Uterus (tissue), 4 donors: ENCODE data around the gene CIRBP. TPM values are rescaled to one million over a fixed set of nuclear protein-coding genes. Genes with fewer than 3 reads are reported as not detected.
A peak's percentile ranks its signal among the peaks of the same experiment; 100 is the strongest.

Experiments used
- DNase-seq, 2 donors: peaks; one replicate each; pipeline ENCODE4 v3.0.0-alpha.2; 2019 to 2020
- H3K27ac ChIP-seq, 2 donors: fragments of 200-600 bp; sonication (generic); 1 replicate in 1 of 2; 2 replicates in 1 of 2; pipeline ENCODE4 v1.5.1; 2016 to 2018
- H3K27me3 ChIP-seq, 2 donors: fragments of 200-600 bp; sonication (generic); one replicate each; pipeline ENCODE4 v1.5.1; 2018 to 2019; ENCODE audit warnings: control low read depth in 1 of 2
- H3K36me3 ChIP-seq, 2 donors: fragments of 200-600 bp; sonication (generic); one replicate each; pipeline ENCODE4 v1.5.1; 2019; ENCODE audit warnings: control low read depth in 1 of 2
- H3K4me1 ChIP-seq, 2 donors: fragments of 200-600 bp; sonication (generic); one replicate each; pipeline ENCODE4 v1.5.1; 2018 to 2019; ENCODE audit warnings: control low read depth in 1 of 2
- H3K4me3 ChIP-seq, 2 donors: fragments of 200-600 bp; sonication (generic); 1 replicate in 1 of 2; 2 replicates in 1 of 2; pipeline ENCODE4 v1.5.1; 2018 to 2019; ENCODE audit warnings: mild to moderate bottlenecking in 1 of 2
- H3K9me3 ChIP-seq, 2 donors: fragments of 200-600 bp; sonication (generic); one replicate each; pipeline ENCODE4 v1.5.1; 2019; ENCODE audit warnings: control low read depth in 1 of 2
- POLR2A ChIP-seq, 2 donors: fragments of 450-650 bp; IDR thresholded peaks; one replicate each; pipeline ENCODE4 v1.6.1; 2016; ENCODE audit warnings: antibody characterized with exemption in 2 of 2, mild to moderate bottlenecking in 1 of 2, moderate library complexity in 1 of 2
- intact Hi-C: fragments of 100-400 bp; cut with DNase I; formaldehyde crosslinking; loops from one replicate; pipeline ENCODE4 v1.15.1; 2023; ENCODE audit warnings: low total_unique reads
- total RNA-seq, 4 donors: library from RNA; depleted of rRNA in 3 of 4; stranded (reverse); fragments of >200 nt in 3 of 4; gene quantifications; one replicate each; pipeline versions ENCODE4 v1.1.0 to v1.2.4, GENCODE V29; 2014 to 2023
- TF ChIP-seq, protein P1 (sequence below), 4 experiments: fragments of 200-600 bp in 2 of 4; fragments of 450-650 bp in 2 of 4; sonication (generic) in 2 of 4; IDR thresholded peaks; one replicate each; pipeline ENCODE4 v1.5.1; 2016 to 2019; ENCODE audit warnings: antibody characterized with exemption in 4 of 4, mild to moderate bottlenecking in 2 of 4, moderate library complexity in 1 of 4
- donor health status: DM: yes; HTN: yes; CAD: no.

The CIRBP gene
- total RNA-seq, 4 donors from 2014 or later = 235 to 950 (median 535) TPM

DNA sequence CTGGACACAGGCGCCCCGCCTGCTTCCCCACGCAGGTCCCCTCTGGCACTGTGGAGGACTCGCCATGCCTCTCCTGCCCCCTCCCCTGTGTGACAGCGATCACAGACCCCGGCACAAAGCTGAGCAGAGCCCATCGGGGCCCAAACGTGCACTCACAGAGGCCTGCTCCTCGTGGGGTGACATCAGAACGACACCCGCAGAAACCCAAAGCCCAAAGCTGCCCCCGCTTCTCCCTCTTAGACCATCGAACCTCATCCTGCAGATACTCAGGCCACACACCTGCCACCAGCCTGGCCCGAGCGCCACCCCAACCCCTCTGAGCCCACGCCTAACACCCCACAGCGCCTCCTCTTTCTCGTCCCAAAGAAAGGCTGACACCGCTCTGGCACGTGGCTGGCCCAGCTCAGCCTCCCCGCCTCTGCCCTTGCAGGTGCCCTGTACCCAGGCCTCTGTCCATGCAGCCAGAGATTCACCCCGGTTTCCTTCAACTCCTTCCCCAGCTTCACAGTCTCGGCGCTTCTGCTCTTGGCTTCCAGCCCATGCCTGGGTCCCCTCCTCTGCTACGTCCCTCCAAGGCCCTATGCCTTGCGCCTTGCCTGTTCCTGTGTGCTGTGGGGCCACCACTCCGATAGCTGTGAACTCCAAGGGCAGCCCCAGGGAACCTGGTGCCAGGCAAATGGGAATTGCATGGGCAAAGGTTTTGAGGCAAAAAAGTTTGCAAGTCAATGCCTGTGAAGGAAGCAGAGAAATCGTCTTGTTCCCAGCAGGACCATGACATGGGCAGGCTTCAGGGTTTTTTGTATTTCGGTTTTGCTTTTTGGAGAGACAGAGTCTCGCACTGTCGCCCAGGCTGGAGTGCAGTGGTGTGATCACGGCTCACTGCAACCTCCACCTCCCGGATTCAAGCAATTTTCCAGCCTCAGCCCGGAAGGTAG is 30.5 kb upstream of the CIRBP start:
- intact Hi-C loops = no loop called here
- Histone ChIP-seq H3K4me1 (peaks cover 0 to 21% of the 10 kb centered on the region in 2 donors), H3K9me3 (no peaks in the 10 kb centered on the region), H3K27ac (peak overlapping the region; percentile 93 to 97), H3K4me3 (peak overlapping the region in 1 of 2 donors; percentile 26), H3K36me3 (no peaks in the 10 kb centered on the region), H3K27me3 (peaks cover 0 to 8% of the 10 kb centered on the region in 2 donors)
- no peak for TF ChIP-seq POLR2A (IDR thresholded peaks at IDR 0.05)
- TF ChIP-seq, protein P1, sequence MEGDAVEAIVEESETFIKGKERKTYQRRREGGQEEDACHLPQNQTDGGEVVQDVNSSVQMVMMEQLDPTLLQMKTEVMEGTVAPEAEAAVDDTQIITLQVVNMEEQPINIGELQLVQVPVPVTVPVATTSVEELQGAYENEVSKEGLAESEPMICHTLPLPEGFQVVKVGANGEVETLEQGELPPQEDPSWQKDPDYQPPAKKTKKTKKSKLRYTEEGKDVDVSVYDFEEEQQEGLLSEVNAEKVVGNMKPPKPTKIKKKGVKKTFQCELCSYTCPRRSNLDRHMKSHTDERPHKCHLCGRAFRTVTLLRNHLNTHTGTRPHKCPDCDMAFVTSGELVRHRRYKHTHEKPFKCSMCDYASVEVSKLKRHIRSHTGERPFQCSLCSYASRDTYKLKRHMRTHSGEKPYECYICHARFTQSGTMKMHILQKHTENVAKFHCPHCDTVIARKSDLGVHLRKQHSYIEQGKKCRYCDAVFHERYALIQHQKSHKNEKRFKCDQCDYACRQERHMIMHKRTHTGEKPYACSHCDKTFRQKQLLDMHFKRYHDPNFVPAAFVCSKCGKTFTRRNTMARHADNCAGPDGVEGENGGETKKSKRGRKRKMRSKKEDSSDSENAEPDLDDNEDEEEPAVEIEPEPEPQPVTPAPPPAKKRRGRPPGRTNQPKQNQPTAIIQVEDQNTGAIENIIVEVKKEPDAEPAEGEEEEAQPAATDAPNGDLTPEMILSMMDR (IDR thresholded peaks at IDR 0.05) = no peak
- DNase-seq = peak in 1 of 2 donors; percentile 37

DNA sequence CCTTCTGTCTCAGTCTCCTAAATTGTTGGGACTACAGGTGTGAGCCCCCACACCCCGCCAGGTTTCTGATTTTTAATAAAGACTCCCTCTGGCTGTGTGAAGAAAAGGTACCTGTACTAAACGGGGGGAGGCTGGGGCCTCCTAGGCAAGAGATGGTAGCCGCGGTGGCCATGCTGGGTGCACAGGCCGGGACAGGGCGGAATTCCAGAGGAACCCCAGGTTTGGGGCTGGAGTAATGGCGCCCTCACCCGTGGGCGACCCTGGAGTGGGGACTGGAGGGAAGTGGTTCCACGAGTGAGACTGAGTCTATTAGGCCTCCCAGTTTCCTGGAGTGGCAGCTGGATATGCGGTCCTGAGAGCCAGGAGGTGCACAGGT is 29.7 kb upstream of the CIRBP start:
- DNase-seq = no peak
- Histone ChIP-seq H3K9me3 (no peaks in the 10 kb centered on the region), H3K4me3 (no peak overlapping the region), H3K27me3 (peaks cover 0 to 8% of the 10 kb centered on the region in 2 donors), H3K36me3 (no peaks in the 10 kb centered on the region), H3K4me1 (peaks cover 0 to 26% of the 10 kb centered on the region in 2 donors), H3K27ac (peak overlapping the region; percentile 93 to 97)
- intact Hi-C loops = no loop called here
- TF ChIP-seq, protein P1 (IDR thresholded peaks at IDR 0.05) = no peak
- TF ChIP-seq POLR2A (IDR thresholded peaks at IDR 0.05) = no peak

DNA sequence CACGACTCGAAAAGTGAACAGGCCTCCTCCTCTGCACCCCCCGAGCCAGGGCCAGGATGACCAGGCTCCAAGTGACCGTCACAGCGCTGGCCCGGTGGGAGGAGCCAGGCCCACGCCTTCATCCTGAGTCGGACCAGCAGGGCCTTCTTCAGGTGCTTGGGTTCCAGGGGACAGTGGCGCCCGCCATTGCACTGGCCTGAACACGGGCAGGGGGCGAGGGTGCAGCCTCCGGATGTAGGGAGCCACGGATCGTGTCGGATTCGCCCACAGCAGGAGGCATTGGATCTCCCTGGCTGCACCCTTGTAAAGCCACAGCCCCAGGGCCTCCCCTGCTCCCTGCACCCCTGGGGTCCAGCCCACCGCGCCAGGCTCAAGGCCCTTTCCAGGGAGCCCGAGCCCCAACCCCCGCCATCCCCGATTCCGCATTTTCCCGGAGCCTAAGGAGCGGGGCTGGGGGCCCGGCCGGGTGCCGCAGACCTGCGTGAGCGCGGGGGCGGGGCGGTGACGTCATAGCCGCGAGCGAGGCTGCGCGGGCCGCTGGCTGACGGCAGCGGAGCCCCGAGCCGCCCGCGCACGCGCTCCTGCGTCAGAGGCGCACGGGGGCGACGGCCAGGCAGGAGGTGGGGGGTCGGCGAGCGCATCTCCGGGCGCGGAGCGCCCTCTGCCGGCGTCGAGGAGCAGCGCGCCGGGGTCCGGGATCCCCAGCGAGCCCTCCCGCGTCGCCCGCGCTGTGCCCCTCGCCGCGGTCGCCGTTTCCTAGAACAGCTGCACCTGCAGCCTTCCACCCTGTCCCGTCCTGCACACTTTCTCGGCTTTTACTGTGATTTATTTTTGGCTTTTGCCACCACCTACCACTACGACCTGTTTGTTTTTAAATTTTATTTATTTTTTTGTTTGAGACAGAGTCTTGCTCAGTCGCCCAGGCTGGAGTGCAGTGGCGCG is 29.1 kb upstream of the CIRBP start:
- peak overlapping the region; percentile 93 to 97 for H3K27ac ChIP-seq
- H3K9me3 ChIP-seq = no peaks in the 10 kb centered on the region
- TF ChIP-seq, protein P1 (IDR thresholded peaks at IDR 0.05) = peak; percentile 71 to 99 (median 96)
- peak; percentile 24 to 69 for TF ChIP-seq POLR2A (IDR thresholded peaks at IDR 0.05)
- peak overlapping the region in 1 of 2 donors; percentile 17 for H3K4me3 ChIP-seq
- H3K27me3 ChIP-seq = peaks cover 0 to 8% of the 10 kb centered on the region in 2 donors
- DNase-seq = peak; percentile 86 to 93
- no peaks in the 10 kb centered on the region for H3K36me3 ChIP-seq
- intact Hi-C loops = no loop called here
- peaks cover 0 to 32% of the 10 kb centered on the region in 2 donors for H3K4me1 ChIP-seq

DNA sequence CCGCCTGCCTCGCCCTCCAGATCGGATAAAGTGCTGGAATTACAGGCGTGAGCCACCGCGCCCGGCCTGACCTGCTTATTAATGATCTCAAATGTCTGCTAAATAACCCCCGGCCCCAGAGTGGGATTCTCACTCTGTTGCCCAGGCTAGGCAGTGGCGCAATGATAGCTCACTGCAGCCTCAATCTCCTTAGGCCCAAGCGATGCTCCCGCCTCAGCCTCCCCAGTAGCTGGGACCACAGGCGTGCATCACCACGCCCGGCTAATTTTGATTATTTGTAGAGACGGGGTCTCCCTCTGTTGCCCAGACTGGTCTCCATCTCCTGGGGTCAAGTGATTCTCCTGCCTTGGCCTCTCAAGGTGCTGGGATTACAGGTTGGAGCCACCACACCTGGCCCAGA is 28.2 kb upstream of the CIRBP start:
- H3K27ac ChIP-seq = peak overlapping the region; percentile 93 to 97

More for the DNA sequence above, 28.2 kb upstream of the CIRBP start:
- peak in 1 of 2 donors; percentile 55 for DNase-seq
- H3K4me1 ChIP-seq = peaks cover 0 to 33% of the 10 kb centered on the region in 2 donors
- no peak overlapping the region for H3K4me3 ChIP-seq
- H3K36me3 ChIP-seq = no peaks in the 10 kb centered on the region
- intact Hi-C loops = no loop called here
- H3K27me3 ChIP-seq = peaks cover 0 to 8% of the 10 kb centered on the region in 2 donors
- TF ChIP-seq, protein P1 (IDR thresholded peaks at IDR 0.05) = no peak
- H3K9me3 ChIP-seq = no peaks in the 10 kb centered on the region
